HG02840 (cell line): ENCODE results near the gene SEPTIN5.

Experiments used
- ATAC-seq: cut with Tn5 transposase; IDR thresholded peaks from one replicate; pipeline ENCODE4 v1.9.1; 2021; ENCODE audit warnings: mild to moderate bottlenecking, moderate library complexity, moderate number of reproducible peaks; ENCODE audit not compliant: unreplicated experiment, low FRiP score

Gene SEPTIN5

GRCh38 chr22:19769393-19769715, 55.1 kb downstream of the SEPTIN5 start:
- ATAC-seq = no peak

- ATAC-seq = no peak
Measured at GRCh38 chr22:19770349-19771220, 56.3 kb downstream of the SEPTIN5 start.

DNA sequence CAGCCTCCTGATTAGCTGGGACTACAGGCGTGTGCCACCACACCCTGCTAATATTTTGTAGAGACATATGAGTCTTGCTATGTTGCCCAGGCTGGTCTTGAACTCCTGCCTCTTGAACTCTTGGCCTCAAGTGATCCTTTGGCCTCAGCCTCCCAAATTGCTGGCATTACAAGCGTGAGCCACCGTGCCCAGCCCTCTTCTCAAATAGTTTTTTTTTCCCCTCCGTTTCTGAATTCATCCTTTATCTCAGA, 58.0 kb downstream of the SEPTIN5 start:
- no peak for ATAC-seq
